ENCODE data around the gene DNPEP. TPM values are rescaled to one million over a fixed set of nuclear protein-coding genes. Genes with fewer than 3 reads are reported as not detected.
A peak's percentile ranks its signal among the peaks of the same experiment; 100 is the strongest.

DNPEP gene
- total RNA-seq, 1 donor from 2014 or later, result 73.0 TPM

DNA sequence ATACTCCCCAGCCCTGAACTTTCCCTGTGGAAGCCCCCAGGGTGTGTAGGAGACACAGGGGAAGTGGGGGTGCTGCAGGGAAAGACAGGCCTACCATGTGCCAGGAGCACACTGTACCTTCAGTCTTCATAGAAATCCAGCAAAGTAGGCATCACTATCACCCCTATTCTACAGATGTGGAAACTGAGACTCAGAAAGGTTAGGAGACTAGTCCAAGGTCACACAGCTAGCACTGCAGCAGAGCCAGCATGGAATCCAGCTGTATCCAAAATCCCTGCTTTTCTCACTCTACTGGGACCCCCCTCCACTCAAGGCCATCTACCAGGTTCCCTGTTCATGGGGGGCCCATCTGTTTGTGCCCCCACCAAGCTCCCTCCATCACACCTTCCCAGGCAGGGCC, 6.8 kb downstream of the DNPEP start:
- Histone ChIP-seq H3K27me3 (ENCODE audit: low read depth) (no peaks in the 10 kb centered on the region), H3K36me3 (peaks cover 61% of the 10 kb centered on the region), H3K4me3 (no peak overlapping the region), H3K27ac (replicated peaks) (no peak overlapping the region), H3K9me3 (replicated peaks) (no peaks in the 10 kb centered on the region), H3K4me1 (peaks cover 21% of the 10 kb centered on the region)
- TF ChIP-seq CTCF (IDR thresholded peaks at IDR 0.05; ENCODE audit: borderline replicate concordance), result no peak
- DNase-seq, result no peak
- intact Hi-C loops (cut with micrococcal nuclease), result no loop called here

GRCh38 chr2:219378163-219378851, 9.4 kb downstream of the DNPEP start:
- no peak for TF ChIP-seq CTCF (IDR thresholded peaks at IDR 0.05; ENCODE audit: borderline replicate concordance)
- no peak for DNase-seq
- intact Hi-C loops (cut with micrococcal nuclease), result no loop called here
- Histone ChIP-seq H3K4me3 (no peak overlapping the region), H3K4me1 (peaks cover 8% of the 10 kb centered on the region), H3K27ac (replicated peaks) (no peak overlapping the region), H3K27me3 (ENCODE audit: low read depth) (no peaks in the 10 kb centered on the region), H3K9me3 (replicated peaks) (no peaks in the 10 kb centered on the region), H3K36me3 (peaks cover 53% of the 10 kb centered on the region)

DNA sequence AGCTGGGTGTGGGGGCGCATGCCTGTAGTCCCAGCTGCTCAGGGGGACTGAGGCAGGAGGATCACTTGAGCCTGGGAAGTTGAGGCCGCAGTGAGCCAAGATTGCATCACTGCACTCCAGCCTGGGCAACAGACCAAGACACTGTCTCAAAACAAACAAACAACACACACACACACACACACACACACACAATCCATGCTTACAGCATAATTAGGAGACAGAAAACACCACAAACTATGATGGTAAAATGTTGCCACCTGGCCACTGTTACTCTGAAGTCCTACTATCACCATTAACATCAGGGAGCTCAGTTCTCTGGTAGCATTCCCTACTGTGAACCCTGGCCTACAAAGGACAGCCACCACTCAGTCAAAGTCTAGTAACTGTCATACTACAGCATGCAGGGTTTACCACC, 18.3 kb downstream of the DNPEP start:
- intact Hi-C loops (cut with micrococcal nuclease), result no loop called here
- H3K4me3 ChIP-seq, result peak overlapping the region; percentile 35
- peaks cover 14% of the 10 kb centered on the region for H3K36me3 ChIP-seq
- peak; percentile 54 for DNase-seq
- no peak for TF ChIP-seq CTCF (IDR thresholded peaks at IDR 0.05; ENCODE audit: borderline replicate concordance)
- peaks cover 18% of the 10 kb centered on the region for H3K4me1 ChIP-seq
- peak overlapping the region; percentile 75 for H3K27ac ChIP-seq (replicated peaks)
- no peaks in the 10 kb centered on the region for H3K9me3 ChIP-seq (replicated peaks)
- H3K27me3 ChIP-seq (ENCODE audit: low read depth), result no peaks in the 10 kb centered on the region

- H3K27ac ChIP-seq (replicated peaks), result peak overlapping the region; percentile 75
- H3K9me3 ChIP-seq (replicated peaks), result no peaks in the 10 kb centered on the region
- H3K4me3 ChIP-seq, result peak overlapping the region; percentile 35
- H3K27me3 ChIP-seq (ENCODE audit: low read depth), result no peaks in the 10 kb centered on the region
- intact Hi-C loops (cut with micrococcal nuclease), result no loop called here
- peaks cover 7% of the 10 kb centered on the region for H3K36me3 ChIP-seq
- TF ChIP-seq CTCF (IDR thresholded peaks at IDR 0.05; ENCODE audit: borderline replicate concordance), result no peak
- H3K4me1 ChIP-seq, result peaks cover 18% of the 10 kb centered on the region
- DNase-seq, result no peak
These were observed 19.0 kb downstream of the DNPEP start for GRCh38 chr2:219368690-219369191.

DNA sequence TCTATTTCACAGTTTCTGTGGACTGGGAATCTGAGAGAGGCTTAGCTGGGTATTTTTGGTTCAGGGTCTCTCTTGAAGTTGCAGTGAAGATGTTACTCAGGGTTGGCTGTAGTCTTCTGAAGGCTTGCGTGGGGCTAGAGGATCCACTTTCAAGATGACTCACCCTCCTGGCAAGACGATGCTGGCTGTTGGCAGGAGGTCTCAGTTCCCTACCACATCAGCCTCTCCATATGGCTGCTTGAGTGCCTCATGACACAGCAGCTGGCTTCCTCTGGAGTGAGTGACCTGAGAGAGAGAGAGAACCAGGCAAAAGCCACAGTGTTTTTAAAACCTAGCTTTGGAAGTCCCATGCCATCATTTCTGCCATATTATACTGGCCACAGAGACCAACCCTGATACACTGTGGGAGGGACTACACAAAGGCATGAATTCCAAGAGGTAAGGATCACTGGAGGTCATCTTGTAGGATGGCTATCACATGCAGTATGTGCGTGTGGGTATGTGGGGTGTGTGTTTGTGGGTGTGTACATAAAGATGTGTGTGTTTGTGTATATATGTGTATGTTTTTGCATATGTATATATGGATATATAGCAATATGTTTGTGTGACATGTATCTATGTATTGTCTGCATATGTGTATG, 25.1 kb downstream of the DNPEP start:
- intact Hi-C loops (cut with micrococcal nuclease), result no loop called here
- no peak for TF ChIP-seq CTCF (IDR thresholded peaks at IDR 0.05; ENCODE audit: borderline replicate concordance)
- Histone ChIP-seq H3K27ac (replicated peaks) (no peak overlapping the region), H3K9me3 (replicated peaks) (no peaks in the 10 kb centered on the region), H3K36me3 (no peaks in the 10 kb centered on the region), H3K4me3 (no peak overlapping the region), H3K4me1 (peaks cover 18% of the 10 kb centered on the region), H3K27me3 (ENCODE audit: low read depth) (peaks cover 24% of the 10 kb centered on the region)
- peak; percentile 61 for DNase-seq

All from left ventricle myocardium inferior (tissue), 1 donor.